ENCODE measurements around the gene JAK1.

DNA sequence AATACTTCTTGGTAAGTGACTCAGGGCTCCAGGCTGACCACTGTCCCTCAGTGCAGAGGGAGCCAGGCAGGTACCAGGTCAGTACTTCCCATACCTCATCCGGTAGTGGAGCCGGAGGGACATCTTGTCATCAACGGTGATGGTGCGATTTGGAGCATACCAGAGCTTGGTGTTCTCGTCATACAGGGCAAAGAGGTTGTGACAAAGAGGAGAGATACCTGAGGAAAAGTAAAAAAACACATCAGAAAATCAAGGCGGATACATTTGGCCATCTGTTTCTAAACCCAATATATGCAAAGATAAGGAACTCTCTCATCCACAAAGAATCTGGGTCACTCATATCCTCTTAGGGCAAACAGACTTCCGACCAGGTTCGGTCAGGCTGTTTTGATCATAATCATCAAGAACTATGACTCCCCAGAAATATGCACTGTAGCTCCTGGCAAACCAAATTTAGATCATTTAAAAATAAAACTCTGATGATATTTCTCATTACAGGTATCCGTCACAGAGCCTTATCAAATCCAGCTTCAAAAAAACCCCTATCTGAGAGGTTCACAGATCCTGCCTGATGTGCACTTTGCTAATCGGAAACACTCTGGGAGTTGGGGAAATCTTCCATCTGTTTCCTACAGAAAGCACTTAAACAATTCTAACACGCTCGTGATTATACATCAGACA is 87.3 kb downstream of the JAK1 start:
- TF ChIP-seq CREB1 (CRISPR knock-in tag; IDR thresholded peaks at IDR 0.05): no peak
- TF ChIP-seq, protein P1, sequence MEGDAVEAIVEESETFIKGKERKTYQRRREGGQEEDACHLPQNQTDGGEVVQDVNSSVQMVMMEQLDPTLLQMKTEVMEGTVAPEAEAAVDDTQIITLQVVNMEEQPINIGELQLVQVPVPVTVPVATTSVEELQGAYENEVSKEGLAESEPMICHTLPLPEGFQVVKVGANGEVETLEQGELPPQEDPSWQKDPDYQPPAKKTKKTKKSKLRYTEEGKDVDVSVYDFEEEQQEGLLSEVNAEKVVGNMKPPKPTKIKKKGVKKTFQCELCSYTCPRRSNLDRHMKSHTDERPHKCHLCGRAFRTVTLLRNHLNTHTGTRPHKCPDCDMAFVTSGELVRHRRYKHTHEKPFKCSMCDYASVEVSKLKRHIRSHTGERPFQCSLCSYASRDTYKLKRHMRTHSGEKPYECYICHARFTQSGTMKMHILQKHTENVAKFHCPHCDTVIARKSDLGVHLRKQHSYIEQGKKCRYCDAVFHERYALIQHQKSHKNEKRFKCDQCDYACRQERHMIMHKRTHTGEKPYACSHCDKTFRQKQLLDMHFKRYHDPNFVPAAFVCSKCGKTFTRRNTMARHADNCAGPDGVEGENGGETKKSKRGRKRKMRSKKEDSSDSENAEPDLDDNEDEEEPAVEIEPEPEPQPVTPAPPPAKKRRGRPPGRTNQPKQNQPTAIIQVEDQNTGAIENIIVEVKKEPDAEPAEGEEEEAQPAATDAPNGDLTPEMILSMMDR (IDR thresholded peaks at IDR 0.05): no peak
- no peak for TF ChIP-seq ESRRA (CRISPR knock-in tag; IDR thresholded peaks at IDR 0.05; ENCODE audit: borderline replicate concordance)
- TF ChIP-seq, protein P2, sequence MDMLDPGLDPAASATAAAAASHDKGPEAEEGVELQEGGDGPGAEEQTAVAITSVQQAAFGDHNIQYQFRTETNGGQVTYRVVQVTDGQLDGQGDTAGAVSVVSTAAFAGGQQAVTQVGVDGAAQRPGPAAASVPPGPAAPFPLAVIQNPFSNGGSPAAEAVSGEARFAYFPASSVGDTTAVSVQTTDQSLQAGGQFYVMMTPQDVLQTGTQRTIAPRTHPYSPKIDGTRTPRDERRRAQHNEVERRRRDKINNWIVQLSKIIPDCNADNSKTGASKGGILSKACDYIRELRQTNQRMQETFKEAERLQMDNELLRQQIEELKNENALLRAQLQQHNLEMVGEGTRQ (CRISPR knock-in tag; IDR thresholded peaks at IDR 0.05): no peak
- TF ChIP-seq, protein P3, sequence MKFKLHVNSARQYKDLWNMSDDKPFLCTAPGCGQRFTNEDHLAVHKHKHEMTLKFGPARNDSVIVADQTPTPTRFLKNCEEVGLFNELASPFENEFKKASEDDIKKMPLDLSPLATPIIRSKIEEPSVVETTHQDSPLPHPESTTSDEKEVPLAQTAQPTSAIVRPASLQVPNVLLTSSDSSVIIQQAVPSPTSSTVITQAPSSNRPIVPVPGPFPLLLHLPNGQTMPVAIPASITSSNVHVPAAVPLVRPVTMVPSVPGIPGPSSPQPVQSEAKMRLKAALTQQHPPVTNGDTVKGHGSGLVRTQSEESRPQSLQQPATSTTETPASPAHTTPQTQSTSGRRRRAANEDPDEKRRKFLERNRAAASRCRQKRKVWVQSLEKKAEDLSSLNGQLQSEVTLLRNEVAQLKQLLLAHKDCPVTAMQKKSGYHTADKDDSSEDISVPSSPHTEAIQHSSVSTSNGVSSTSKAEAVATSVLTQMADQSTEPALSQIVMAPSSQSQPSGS (CRISPR knock-in tag; IDR thresholded peaks at IDR 0.05; ENCODE audit: borderline replicate concordance, low read depth): no peak

All from WTC11 (cell line).